CD14-positive monocyte (primary cell): ENCODE results near the gene ARHGAP33. TPM values are rescaled to one million over a fixed set of nuclear protein-coding genes. Genes with fewer than 3 reads are reported as not detected.

Source experiments
- DNase-seq, 3 donors: peaks; one replicate each; pipeline ENCODE4 v3.0.0-alpha.2; 2011 to 2022
- H2AFZ ChIP-seq: 2 replicates; pipeline ENCODE4 v1.6.0; 2012; ENCODE audit warnings: mild to moderate bottlenecking, low read depth, low read length, inconsistent platforms; ENCODE audit not compliant: insufficient read depth, poor library complexity, severe bottlenecking
- H3K27ac ChIP-seq, 2 donors: 1 replicate in 1 of 2; 2 replicates in 1 of 2; pipeline ENCODE4 v1.5.1; 2012 to 2013; ENCODE audit warnings: low read length in 2 of 2, control low read depth in 1 of 2, inconsistent platforms in 1 of 2, low read depth in 1 of 2, mild to moderate bottlenecking in 1 of 2
- H3K27me3 ChIP-seq, 2 donors: one replicate each; pipeline versions ENCODE4 v1.6.0 to v1.6.1; 2011 to 2013; ENCODE audit warnings: low read length in 2 of 2; ENCODE audit not compliant: control insufficient read depth in 2 of 2, insufficient read depth in 2 of 2
- H3K36me3 ChIP-seq, 2 donors: replicated peaks in 1 of 2; 1 replicate in 1 of 2; 2 replicates in 1 of 2; pipeline versions ENCODE4 v1.5.1 to v1.6.1; 2012 to 2013; ENCODE audit warnings: low read length in 2 of 2, control low read depth in 1 of 2, inconsistent platforms in 1 of 2, mild to moderate bottlenecking in 1 of 2; ENCODE audit not compliant: insufficient read depth in 2 of 2, control insufficient read depth in 1 of 2
- H3K4me1 ChIP-seq, 2 donors: 1 replicate in 1 of 2; 2 replicates in 1 of 2; pipeline versions ENCODE4 v1.5.1 to v1.6.1; 2012 to 2013; ENCODE audit warnings: low read length in 2 of 2, control low read depth in 1 of 2, inconsistent platforms in 1 of 2, mild to moderate bottlenecking in 1 of 2, moderate library complexity in 1 of 2; ENCODE audit not compliant: insufficient read depth in 2 of 2, control insufficient read depth in 1 of 2
- H3K4me2 ChIP-seq: replicated peaks from 2 replicates; pipeline ENCODE3; 2012; ENCODE audit warnings: low read length, moderate library complexity, mild to moderate bottlenecking; ENCODE audit not compliant: poor library complexity, severe bottlenecking; ENCODE audit errors: extremely low read depth
- H3K4me3 ChIP-seq, 3 experiments: fragments of 200-600 bp in 1 of 3; sonication (generic) in 1 of 3; replicated peaks in 1 of 3; 1 replicate in 2 of 3; 2 replicates in 1 of 3; pipeline ENCODE4 v1.5.1; 2011 to 2013; ENCODE audit warnings: low read length in 3 of 3, mild to moderate bottlenecking in 3 of 3, control low read depth in 2 of 3, low read depth in 2 of 3, inconsistent platforms in 1 of 3, moderate library complexity in 1 of 3
- H3K79me2 ChIP-seq: 2 replicates; pipeline ENCODE4 v1.6.0; 2012; ENCODE audit warnings: mild to moderate bottlenecking, control low read depth, inconsistent platforms, low read length, moderate library complexity; ENCODE audit not compliant: insufficient read depth
- H3K9ac ChIP-seq: 2 replicates; pipeline ENCODE4 v1.6.0; 2017; ENCODE audit warnings: low read length, mild to moderate bottlenecking; ENCODE audit not compliant: insufficient read depth, poor library complexity, severe bottlenecking
- H3K9me3 ChIP-seq, 2 donors: replicated peaks in 1 of 2; 1 replicate in 1 of 2; 2 replicates in 1 of 2; pipeline versions ENCODE4 v1.5.1 to v1.6.1; 2012 to 2013; ENCODE audit warnings: low read length in 2 of 2, control low read depth in 1 of 2; ENCODE audit not compliant: control insufficient read depth in 1 of 2, insufficient read depth in 1 of 2
- H4K20me1 ChIP-seq: 2 replicates; pipeline ENCODE4 v1.6.0; 2012; ENCODE audit warnings: mild to moderate bottlenecking, low read length, control low read depth, moderate library complexity; ENCODE audit not compliant: insufficient read depth
- H3K27ac Mint-ChIP-seq, 7 donors: one replicate each; pipeline ENCODE4 v1.8.0; 2020; ENCODE audit warnings: mild to moderate bottlenecking in 7 of 7, mixed read lengths in 7 of 7, moderate library complexity in 6 of 7, inconsistent platforms in 2 of 7
- H3K27me3 Mint-ChIP-seq, 3 donors: one replicate each; pipeline ENCODE4 v1.8.0; 2021 to 2022; ENCODE audit warnings: low read depth in 3 of 3, mild to moderate bottlenecking in 3 of 3, mixed read lengths in 3 of 3, moderate library complexity in 3 of 3, inconsistent platforms in 1 of 3
- H3K36me3 Mint-ChIP-seq, 2 donors: one replicate each; pipeline ENCODE4 v1.8.0; 2020; ENCODE audit warnings: mixed read lengths in 2 of 2, inconsistent platforms in 1 of 2, mild to moderate bottlenecking in 1 of 2
- H3K4me1 Mint-ChIP-seq: one replicate; pipeline ENCODE4 v1.8.0; 2020; ENCODE audit warnings: mild to moderate bottlenecking, mixed read lengths
- H3K4me3 Mint-ChIP-seq, 2 donors: one replicate each; pipeline ENCODE4 v1.8.0; 2020; ENCODE audit warnings: mild to moderate bottlenecking in 2 of 2, mixed read lengths in 2 of 2, moderate library complexity in 1 of 2
- H3K9me3 Mint-ChIP-seq, 7 donors: one replicate each; pipeline ENCODE4 v1.8.0; 2020 to 2022; ENCODE audit warnings: mixed read lengths in 7 of 7, mild to moderate bottlenecking in 6 of 7, moderate library complexity in 6 of 7, inconsistent platforms in 2 of 7
- WGBS: methylation state at CpG from one replicate; pipeline ENCODE4 v1.1.5; 2013; ENCODE audit warnings: missing lambda C conversion rate; ENCODE audit not compliant: insufficient coverage; 5-methylcytosine and 5-hydroxymethylcytosine counted together
- intact Hi-C, 2 donors: fragments of 100-400 bp; cut with micrococcal nuclease; formaldehyde crosslinking; loops; one replicate each; pipeline versions ENCODE4 v1.15.0 to v1.15.1; 2023
- polyA plus RNA-seq, 3 donors: library from polyadenylated mRNA; depleted of rRNA in 1 of 3; unstranded in 2 of 3; stranded (reverse) in 1 of 3; fragments of 300-500 nt in 2 of 3; fragments of >200 nt in 1 of 3; fragmentation: Illumina TruSeq in 2 of 3; gene quantifications; 1 replicate in 2 of 3; 2 replicates in 1 of 3; pipeline ENCODE4 v1.2.3, GENCODE V29; 2012 to 2021
- TF ChIP-seq, protein P1 (sequence below): fragments of 200-600 bp; IDR thresholded peaks from one replicate; pipeline ENCODE4 v1.8.0; 2022; ENCODE audit warnings: antibody characterized with exemption, mild to moderate bottlenecking

The ARHGAP33 gene
- polyA plus RNA-seq, 3 donors, result 8.6 TPM; not detected in 2

DNA sequence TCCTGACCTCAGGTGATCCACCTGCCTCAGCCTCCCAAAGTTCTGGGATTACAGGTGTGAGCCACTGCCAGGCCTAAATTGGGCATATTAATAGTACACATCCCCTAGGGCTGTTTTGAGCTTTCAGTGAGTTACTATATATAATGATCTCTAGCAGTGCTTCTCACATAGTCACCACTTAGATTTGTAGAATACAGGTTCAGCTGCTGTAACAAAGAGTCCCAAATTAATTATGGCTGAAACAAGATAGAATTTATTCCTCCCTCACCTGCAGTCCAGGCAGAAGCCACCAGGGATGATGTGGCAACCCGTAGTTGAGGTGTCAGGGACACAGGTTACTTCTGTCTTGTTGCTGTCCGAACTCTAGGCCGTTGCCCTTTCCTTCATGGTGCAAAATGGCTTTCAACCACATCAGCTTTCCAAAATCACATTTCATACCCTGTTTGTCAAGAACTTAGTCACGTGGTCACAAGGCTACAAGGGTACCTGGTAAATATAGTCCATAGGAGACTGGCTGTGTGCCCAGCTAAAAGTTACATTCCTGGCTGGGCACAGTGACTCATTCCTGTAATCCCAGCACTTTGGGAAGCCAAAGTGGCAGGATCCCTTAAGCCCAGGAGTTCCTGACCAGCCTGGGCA lies 14.5 kb upstream of the ARHGAP33 start:
- Histone ChIP-seq H3K36me3 (peaks cover 16 to 40% of the 10 kb centered on the region in 2 donors), H3K4me3 (no peak overlapping the region), H3K27me3 (peaks cover 8 to 16% of the 10 kb centered on the region in 2 donors), H3K9ac (no peak overlapping the region), H3K27ac (no peak overlapping the region), H3K79me2 (peaks cover 12% of the 10 kb centered on the region), H3K4me1 (peaks cover 23 to 30% of the 10 kb centered on the region in 2 donors), H4K20me1 (peaks cover 12% of the 10 kb centered on the region), H2AFZ (no peak overlapping the region), H3K9me3 (no peaks in the 10 kb centered on the region), H3K4me2 (no peak overlapping the region)
- 100% methylated on average over 1 of the region's 4 CpGs for WGBS
- Mint-ChIP-seq H3K4me1 (peaks cover 25% of the 10 kb centered on the region), H3K36me3 (peaks cover 27 to 50% of the 10 kb centered on the region in 2 donors), H3K4me3 (no peak overlapping the region), H3K9me3 (peaks cover 0 to 6% (median 3%) of the 10 kb centered on the region in 7 donors), H3K27ac (no peak overlapping the region), H3K27me3 (peaks cover 13 to 21% (median 15%) of the 10 kb centered on the region in 3 donors)
- TF ChIP-seq, protein P1, sequence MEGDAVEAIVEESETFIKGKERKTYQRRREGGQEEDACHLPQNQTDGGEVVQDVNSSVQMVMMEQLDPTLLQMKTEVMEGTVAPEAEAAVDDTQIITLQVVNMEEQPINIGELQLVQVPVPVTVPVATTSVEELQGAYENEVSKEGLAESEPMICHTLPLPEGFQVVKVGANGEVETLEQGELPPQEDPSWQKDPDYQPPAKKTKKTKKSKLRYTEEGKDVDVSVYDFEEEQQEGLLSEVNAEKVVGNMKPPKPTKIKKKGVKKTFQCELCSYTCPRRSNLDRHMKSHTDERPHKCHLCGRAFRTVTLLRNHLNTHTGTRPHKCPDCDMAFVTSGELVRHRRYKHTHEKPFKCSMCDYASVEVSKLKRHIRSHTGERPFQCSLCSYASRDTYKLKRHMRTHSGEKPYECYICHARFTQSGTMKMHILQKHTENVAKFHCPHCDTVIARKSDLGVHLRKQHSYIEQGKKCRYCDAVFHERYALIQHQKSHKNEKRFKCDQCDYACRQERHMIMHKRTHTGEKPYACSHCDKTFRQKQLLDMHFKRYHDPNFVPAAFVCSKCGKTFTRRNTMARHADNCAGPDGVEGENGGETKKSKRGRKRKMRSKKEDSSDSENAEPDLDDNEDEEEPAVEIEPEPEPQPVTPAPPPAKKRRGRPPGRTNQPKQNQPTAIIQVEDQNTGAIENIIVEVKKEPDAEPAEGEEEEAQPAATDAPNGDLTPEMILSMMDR, result no peak
- intact Hi-C loops, result loop anchor here in 1 of 2 donors (5.0 kb wide), 1 partner anchor 251 kb away; the partner anchor contains the start of gene ALKBH6
- DNase-seq, result no peak

- H3K9me3 Mint-ChIP-seq, result peaks cover 0 to 2% (median 0%) of the 10 kb centered on the region in 7 donors
- 90% methylated on average over 9 of the region's 17 CpGs for WGBS
- Histone ChIP-seq H3K79me2 (peaks cover 3% of the 10 kb centered on the region), H4K20me1 (no peaks in the 10 kb centered on the region), H3K27me3 (no peaks in the 10 kb centered on the region), H3K4me2 (no peak overlapping the region), H3K36me3 (peaks cover 18 to 41% of the 10 kb centered on the region in 2 donors), H3K9me3 (no peaks in the 10 kb centered on the region), H3K4me1 (no peaks in the 10 kb centered on the region), H2AFZ (no peak overlapping the region), H3K4me3 (no peak overlapping the region), H3K9ac (no peak overlapping the region), H3K27ac (no peak overlapping the region)
- peaks cover 30 to 67% of the 10 kb centered on the region in 2 donors for H3K36me3 Mint-ChIP-seq
- H3K4me1 Mint-ChIP-seq, result no peaks in the 10 kb centered on the region
- TF ChIP-seq, protein P1, result no peak
- no peak overlapping the region for H3K4me3 Mint-ChIP-seq
- DNase-seq, result no peak
- peak overlapping the region in 2 of 7 donors; percentile 41 to 44 for H3K27ac Mint-ChIP-seq
- intact Hi-C loops, result loop anchor here in 1 of 2 donors (5.0 kb wide), 1 partner anchor 248 kb away; the partner anchor contains the start of gene ALKBH6
- peaks cover 0 to 1% (median 0%) of the 10 kb centered on the region in 3 donors for H3K27me3 Mint-ChIP-seq
Observed at GRCh38 chr19:35764432-35765315, 10.7 kb upstream of the ARHGAP33 start.
